Muscle layer of colon (tissue), 2 donors: ENCODE measurements around the gene LMO4.
A peak's percentile ranks its signal among the peaks of the same experiment; 100 is the strongest.

Source experiments
- H3K27ac ChIP-seq: one replicate; pipeline ENCODE4 v1.7.0; 2013; ENCODE audit warnings: low read depth, mild to moderate bottlenecking, low read length, moderate library complexity
- H3K27me3 ChIP-seq, 2 donors: one replicate each; pipeline ENCODE4 v1.7.0; 2013; ENCODE audit warnings: low read length in 2 of 2, mild to moderate bottlenecking in 2 of 2; ENCODE audit not compliant: insufficient read depth in 2 of 2, control insufficient read depth in 1 of 2
- H3K36me3 ChIP-seq: one replicate; pipeline ENCODE4 v1.7.0; 2013; ENCODE audit warnings: mild to moderate bottlenecking, low read length; ENCODE audit not compliant: insufficient read depth
- H3K4me1 ChIP-seq: one replicate; pipeline ENCODE4 v1.7.0; 2013; ENCODE audit warnings: mild to moderate bottlenecking, low read length; ENCODE audit not compliant: insufficient read depth
- H3K4me3 ChIP-seq, 2 donors: one replicate each; pipeline ENCODE4 v1.7.0; 2013; ENCODE audit warnings: low read length in 2 of 2, low read depth in 1 of 2, mild to moderate bottlenecking in 1 of 2, moderate library complexity in 1 of 2
- H3K9ac ChIP-seq: one replicate; pipeline ENCODE4 v1.7.0; 2013; ENCODE audit warnings: low read length
- H3K9me3 ChIP-seq: one replicate; pipeline ENCODE4 v1.7.0; 2013; ENCODE audit warnings: mild to moderate bottlenecking, low read length
- donor health status: abdominal sarcoma.
- donor health status: Adenocarcinoma of cecum.

Gene LMO4, protein sequence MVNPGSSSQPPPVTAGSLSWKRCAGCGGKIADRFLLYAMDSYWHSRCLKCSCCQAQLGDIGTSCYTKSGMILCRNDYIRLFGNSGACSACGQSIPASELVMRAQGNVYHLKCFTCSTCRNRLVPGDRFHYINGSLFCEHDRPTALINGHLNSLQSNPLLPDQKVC

GRCh38 chr1:87328272-87329050 is at the start of gene LMO4:
Gene LMO4 (plus strand): TSS chr1:87328880. CDS start chr1:87332016, 3,136 bp downstream.
- Histone ChIP-seq H3K36me3 (no peaks in the 10 kb centered on the region), H3K4me3 (peak within 1 kb of the TSS; percentile 87 to 97), H3K27ac (peak within 1 kb of the TSS; percentile 98), H3K9ac (peak within 1 kb of the TSS; percentile 98), H3K4me1 (peaks cover 21% of the 10 kb centered on the region), H3K27me3 (no peaks in the 10 kb centered on the region), H3K9me3 (no peaks in the 10 kb centered on the region)

GRCh38 chr1:87279536-87279875 is 49.2 kb upstream of the LMO4 start:
- Histone ChIP-seq H3K9me3 (no peaks in the 10 kb centered on the region), H3K4me1 (no peaks in the 10 kb centered on the region), H3K4me3 (no peak overlapping the region), H3K36me3 (no peaks in the 10 kb centered on the region), H3K9ac (no peak overlapping the region), H3K27me3 (no peaks in the 10 kb centered on the region), H3K27ac (no peak overlapping the region)

DNA sequence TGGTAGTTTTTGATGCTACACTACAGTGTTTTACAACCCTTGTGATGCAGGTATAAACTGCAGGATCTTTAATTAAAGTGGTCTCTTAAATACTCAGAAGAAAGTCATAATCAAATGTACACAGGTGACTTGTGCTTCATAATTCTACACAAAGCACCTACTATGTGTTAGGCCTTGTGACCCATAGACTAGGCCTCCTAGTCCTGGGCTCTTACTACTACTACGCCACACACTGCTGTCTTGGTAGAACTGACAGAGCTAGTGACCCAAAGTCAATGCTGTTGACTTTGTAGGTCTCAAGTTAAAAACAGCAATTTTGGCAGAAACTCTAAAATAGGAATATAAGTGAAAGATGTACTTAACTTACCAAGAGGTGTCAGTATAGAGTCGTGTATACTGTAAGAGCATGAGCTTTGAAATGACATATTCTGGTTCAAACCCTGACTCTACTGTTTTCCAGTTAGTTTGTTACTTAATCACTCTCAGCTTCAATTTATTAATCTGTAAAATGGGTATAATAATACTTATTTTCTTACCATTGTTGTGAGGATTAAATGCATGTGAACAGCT is 48.6 kb upstream of the LMO4 start:
- Histone ChIP-seq H3K36me3 (no peaks in the 10 kb centered on the region), H3K27me3 (no peaks in the 10 kb centered on the region), H3K9ac (no peak overlapping the region), H3K27ac (no peak overlapping the region), H3K4me1 (no peaks in the 10 kb centered on the region), H3K4me3 (no peak overlapping the region), H3K9me3 (no peaks in the 10 kb centered on the region)

- Histone ChIP-seq H3K9ac (no peak overlapping the region), H3K4me1 (no peaks in the 10 kb centered on the region), H3K36me3 (no peaks in the 10 kb centered on the region), H3K9me3 (no peaks in the 10 kb centered on the region), H3K27ac (no peak overlapping the region), H3K4me3 (no peak overlapping the region), H3K27me3 (no peaks in the 10 kb centered on the region)
Measured at GRCh38 chr1:87284456-87285240, 44.0 kb upstream of the LMO4 start.

GRCh38 chr1:87291107-87291506 is 37.6 kb upstream of the LMO4 start:
- H3K9me3 ChIP-seq: no peaks in the 10 kb centered on the region
- no peak overlapping the region for H3K9ac ChIP-seq
- H3K4me1 ChIP-seq: no peaks in the 10 kb centered on the region
- H3K27me3 ChIP-seq: no peaks in the 10 kb centered on the region
- H3K27ac ChIP-seq: no peak overlapping the region
- no peak overlapping the region for H3K4me3 ChIP-seq
- H3K36me3 ChIP-seq: no peaks in the 10 kb centered on the region

DNA sequence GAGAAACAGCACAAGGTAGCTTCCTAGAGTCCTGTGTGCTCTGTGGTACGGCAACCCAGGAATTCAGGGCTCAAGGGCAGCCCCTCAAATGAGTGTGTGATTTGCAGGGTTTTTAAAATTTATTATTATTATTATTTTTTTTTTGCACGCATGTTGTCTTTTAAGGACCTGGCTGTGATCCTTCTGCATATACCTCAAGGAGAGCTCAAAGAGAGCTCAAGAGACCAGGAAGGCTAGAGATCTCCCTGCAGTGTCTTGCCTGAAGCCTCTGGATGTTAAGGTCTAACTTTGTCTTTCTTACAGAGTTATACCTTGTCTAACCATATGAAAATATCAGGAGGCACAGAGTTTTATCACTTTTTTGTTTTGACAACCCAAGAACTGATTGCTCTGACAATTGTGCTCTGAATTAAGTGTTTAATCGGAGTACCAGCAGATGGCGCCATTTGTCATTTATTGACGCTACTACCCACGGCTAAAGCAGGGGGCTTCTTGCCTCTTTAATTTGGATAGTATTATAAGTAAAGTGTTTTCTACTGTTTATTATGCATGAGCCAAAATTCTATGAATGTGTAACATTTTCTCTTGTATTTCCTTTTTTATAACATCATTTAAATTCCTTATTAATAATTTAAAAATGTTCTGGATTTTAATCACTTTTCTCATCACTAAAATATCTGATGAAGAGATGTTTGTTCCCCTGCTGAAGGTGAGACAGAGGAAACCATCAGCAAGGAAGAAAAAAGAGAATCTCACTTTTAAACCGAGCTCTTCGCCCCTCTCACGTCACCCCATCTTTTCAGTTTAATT is 35.8 kb upstream of the LMO4 start:
- H3K9ac ChIP-seq: no peak overlapping the region
- no peaks in the 10 kb centered on the region for H3K9me3 ChIP-seq
- no peaks in the 10 kb centered on the region for H3K36me3 ChIP-seq
- H3K27ac ChIP-seq: no peak overlapping the region
- H3K4me3 ChIP-seq: no peak overlapping the region
- H3K27me3 ChIP-seq: no peaks in the 10 kb centered on the region
- H3K4me1 ChIP-seq: no peaks in the 10 kb centered on the region

- no peaks in the 10 kb centered on the region for H3K36me3 ChIP-seq
Measured at GRCh38 chr1:87294633-87295032, 34.0 kb upstream of the LMO4 start.

DNA sequence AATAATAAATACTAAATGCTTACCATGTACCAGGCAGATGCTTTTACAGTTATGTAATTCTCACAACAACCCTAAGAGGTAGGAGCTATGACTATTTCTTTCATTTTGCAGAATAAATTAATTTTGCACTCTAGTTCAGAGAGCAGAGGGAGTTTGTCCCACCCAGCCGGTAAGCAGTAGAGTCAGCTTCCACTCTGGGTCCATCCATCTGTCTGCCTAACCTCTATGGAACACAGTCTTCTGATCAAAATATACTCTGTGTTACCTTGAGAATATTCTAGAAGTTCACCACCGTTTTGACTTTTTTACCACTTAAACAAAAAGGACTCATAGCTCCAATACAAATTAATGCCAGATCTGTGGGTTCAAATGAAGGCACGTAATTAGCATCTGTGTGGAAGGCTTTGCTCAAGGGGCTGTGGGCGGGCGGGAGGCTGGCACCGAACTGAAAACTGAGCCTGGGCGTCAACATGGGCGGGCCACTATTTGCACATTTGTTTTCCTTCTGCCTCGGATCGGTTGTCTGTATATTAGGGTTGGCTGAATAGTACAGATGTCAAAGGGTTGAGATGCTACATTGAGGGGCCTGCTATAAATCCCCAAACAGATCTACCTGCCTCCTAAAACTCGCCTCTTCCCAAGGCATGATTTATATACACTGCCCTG is 33.1 kb upstream of the LMO4 start:
- H3K4me1 ChIP-seq: no peaks in the 10 kb centered on the region
- H3K27ac ChIP-seq: no peak overlapping the region
- no peak overlapping the region for H3K9ac ChIP-seq
- no peaks in the 10 kb centered on the region for H3K36me3 ChIP-seq
- H3K27me3 ChIP-seq: no peaks in the 10 kb centered on the region
- no peaks in the 10 kb centered on the region for H3K9me3 ChIP-seq
- no peak overlapping the region for H3K4me3 ChIP-seq

More at GRCh38 chr1:87294633-87295032, 34.0 kb upstream of the LMO4 start:
- no peaks in the 10 kb centered on the region for H3K9me3 ChIP-seq
- no peak overlapping the region for H3K4me3 ChIP-seq
- H3K27me3 ChIP-seq: no peaks in the 10 kb centered on the region
- H3K9ac ChIP-seq: no peak overlapping the region
- H3K4me1 ChIP-seq: no peaks in the 10 kb centered on the region
- H3K27ac ChIP-seq: no peak overlapping the region

- Histone ChIP-seq H3K4me1 (no peaks in the 10 kb centered on the region), H3K36me3 (no peaks in the 10 kb centered on the region), H3K9ac (no peak overlapping the region), H3K27me3 (no peaks in the 10 kb centered on the region), H3K9me3 (no peaks in the 10 kb centered on the region), H3K4me3 (no peak overlapping the region), H3K27ac (no peak overlapping the region)
Measured at GRCh38 chr1:87296206-87296605, 32.5 kb upstream of the LMO4 start.

DNA sequence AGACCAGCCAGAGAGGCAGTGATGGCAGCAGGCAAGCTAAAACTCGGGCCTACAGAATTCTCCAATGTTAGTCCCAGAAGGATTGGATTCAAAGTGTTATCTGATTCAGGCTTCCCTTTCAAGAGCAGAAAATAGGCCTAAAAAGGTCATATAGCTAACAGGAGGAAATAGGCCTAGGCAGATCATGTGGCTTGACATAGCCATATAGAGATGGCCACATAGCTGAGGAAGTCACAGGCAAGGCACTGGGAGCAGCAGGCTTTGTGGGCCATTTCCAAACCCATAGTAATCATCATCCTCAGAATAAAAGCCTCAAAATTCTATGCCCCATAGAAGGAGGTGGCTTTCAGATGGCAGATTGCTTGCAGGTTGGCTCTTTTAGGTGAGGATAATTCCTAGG is 29.0 kb upstream of the LMO4 start:
- Histone ChIP-seq H3K36me3 (no peaks in the 10 kb centered on the region), H3K4me1 (no peaks in the 10 kb centered on the region), H3K27ac (no peak overlapping the region), H3K27me3 (no peaks in the 10 kb centered on the region), H3K9me3 (no peaks in the 10 kb centered on the region), H3K9ac (no peak overlapping the region), H3K4me3 (no peak overlapping the region)
